ENCODE measurements around the gene THSD7B.

GRCh38 chr2:137300987-137301386 lies 535.6 kb downstream of the THSD7B start:
- TF ChIP-seq POLR2AphosphoS5 (IDR thresholded peaks at IDR 0.05; ENCODE audit: borderline replicate concordance, low read depth, low read length) (no peak), EZH2 (IDR thresholded peaks at IDR 0.05) (no peak), FOXP2 (optimal IDR thresholded peaks at IDR 0.05; ENCODE audit: control extremely low read depth, extremely low read length, insufficient read depth) (no peak)
